ENCODE results near the gene RAPGEF4.

DNA sequence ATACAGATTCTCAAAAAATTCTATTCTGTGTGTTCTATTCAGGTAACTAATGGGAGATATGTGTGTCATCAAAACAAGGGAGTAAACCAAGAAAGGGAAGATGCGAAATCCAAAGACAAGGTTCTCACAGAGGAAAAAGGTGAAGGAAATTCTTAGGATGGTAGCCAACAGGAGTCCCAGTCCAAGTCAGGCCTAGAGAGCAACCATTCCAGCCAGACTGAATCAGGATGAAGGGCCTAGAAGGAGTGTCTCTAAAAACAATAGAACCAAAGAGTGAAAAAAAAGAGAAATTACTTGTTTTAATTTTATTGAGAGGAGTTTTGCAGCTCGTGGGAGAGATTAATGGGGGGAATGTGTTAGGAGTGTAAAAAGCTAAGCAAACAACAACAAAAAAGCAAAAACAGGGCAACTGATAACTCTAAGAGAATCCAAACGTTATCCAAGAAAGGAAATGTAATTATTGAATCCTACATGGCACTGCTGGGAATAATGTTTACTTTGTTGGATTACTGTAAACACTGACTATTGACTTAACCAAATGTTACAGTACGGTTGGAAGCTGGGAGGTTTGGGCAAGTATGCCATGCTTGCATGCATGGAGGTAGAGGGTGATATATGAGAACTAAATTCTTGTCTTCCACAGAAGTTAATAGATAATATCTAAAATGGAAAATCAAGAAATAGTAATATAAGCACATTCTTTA, 352.3 kb downstream of the RAPGEF4 start:
- TF ChIP-seq, protein P1, sequence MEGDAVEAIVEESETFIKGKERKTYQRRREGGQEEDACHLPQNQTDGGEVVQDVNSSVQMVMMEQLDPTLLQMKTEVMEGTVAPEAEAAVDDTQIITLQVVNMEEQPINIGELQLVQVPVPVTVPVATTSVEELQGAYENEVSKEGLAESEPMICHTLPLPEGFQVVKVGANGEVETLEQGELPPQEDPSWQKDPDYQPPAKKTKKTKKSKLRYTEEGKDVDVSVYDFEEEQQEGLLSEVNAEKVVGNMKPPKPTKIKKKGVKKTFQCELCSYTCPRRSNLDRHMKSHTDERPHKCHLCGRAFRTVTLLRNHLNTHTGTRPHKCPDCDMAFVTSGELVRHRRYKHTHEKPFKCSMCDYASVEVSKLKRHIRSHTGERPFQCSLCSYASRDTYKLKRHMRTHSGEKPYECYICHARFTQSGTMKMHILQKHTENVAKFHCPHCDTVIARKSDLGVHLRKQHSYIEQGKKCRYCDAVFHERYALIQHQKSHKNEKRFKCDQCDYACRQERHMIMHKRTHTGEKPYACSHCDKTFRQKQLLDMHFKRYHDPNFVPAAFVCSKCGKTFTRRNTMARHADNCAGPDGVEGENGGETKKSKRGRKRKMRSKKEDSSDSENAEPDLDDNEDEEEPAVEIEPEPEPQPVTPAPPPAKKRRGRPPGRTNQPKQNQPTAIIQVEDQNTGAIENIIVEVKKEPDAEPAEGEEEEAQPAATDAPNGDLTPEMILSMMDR (IDR thresholded peaks at IDR 0.05) = no peak
- TF ChIP-seq POLR2A (IDR thresholded peaks at IDR 0.05) = no peak
